ENCODE measurements around the gene TFPI. TPM values are rescaled to one million over a fixed set of nuclear protein-coding genes. Genes with fewer than 3 reads are reported as not detected.
A peak's percentile ranks its signal among the peaks of the same experiment; 100 is the strongest.

TFPI gene
- total RNA-seq, 4 donors from 2014 or later = 75.1 to 110 (median 92.2) TPM

DNA sequence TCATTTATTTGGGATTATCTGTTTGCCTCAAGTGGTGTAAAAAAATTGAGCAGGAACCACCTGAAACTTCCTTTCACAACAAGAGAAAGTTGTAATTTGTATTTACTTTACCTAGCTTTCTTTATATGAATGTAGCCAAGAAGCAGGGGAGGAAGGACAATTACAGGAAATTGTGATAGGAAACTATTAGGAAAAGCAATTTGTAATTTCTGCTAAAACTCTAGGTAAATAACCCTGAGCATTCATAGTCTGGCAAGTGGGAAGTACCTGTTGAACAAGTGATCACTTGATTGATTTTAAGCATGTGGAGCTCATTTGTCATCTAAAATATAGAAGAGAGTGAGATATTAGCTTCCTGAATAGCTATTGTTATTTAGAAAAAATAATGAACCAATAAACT is 5.0 kb downstream of the TFPI start:
- Histone ChIP-seq H3K4me1 (peaks cover 0 to 59% (median 13%) of the 10 kb centered on the region in 4 donors), H3K9me3 (no peaks in the 10 kb centered on the region), H3K36me3 (no peaks in the 10 kb centered on the region), H3K27ac (peak overlapping the region in 2 of 4 donors; percentile 78 to 83), H3K4me3 (no peak overlapping the region), H3K27me3 (no peaks in the 10 kb centered on the region)
- DNase-seq (ENCODE audit: low spot score in 2 of 2) = no peak
- TF ChIP-seq POLR2A (IDR thresholded peaks at IDR 0.05) (no peak), EP300 (IDR thresholded peaks at IDR 0.05) (no peak)
- TF ChIP-seq, protein P1, sequence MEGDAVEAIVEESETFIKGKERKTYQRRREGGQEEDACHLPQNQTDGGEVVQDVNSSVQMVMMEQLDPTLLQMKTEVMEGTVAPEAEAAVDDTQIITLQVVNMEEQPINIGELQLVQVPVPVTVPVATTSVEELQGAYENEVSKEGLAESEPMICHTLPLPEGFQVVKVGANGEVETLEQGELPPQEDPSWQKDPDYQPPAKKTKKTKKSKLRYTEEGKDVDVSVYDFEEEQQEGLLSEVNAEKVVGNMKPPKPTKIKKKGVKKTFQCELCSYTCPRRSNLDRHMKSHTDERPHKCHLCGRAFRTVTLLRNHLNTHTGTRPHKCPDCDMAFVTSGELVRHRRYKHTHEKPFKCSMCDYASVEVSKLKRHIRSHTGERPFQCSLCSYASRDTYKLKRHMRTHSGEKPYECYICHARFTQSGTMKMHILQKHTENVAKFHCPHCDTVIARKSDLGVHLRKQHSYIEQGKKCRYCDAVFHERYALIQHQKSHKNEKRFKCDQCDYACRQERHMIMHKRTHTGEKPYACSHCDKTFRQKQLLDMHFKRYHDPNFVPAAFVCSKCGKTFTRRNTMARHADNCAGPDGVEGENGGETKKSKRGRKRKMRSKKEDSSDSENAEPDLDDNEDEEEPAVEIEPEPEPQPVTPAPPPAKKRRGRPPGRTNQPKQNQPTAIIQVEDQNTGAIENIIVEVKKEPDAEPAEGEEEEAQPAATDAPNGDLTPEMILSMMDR (IDR thresholded peaks at IDR 0.05) = no peak

DNA sequence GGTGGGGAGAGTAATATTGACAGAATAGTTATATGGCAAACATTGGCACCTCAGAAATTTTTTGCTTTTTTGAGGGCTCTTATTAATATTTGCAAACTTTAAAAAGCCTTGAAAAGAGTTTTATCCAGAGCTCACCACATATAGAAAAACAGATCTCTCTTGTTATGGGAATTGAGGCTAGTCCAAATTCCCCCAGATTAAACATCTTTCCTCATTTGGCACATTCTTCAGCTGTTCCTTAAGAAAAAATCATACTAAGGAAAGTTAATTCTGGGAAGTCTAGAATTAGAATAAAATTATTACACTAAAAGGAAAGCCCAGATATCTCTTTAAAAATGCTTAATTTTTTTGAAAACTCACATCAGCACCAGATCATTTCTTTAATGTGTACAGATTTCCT is 5.6 kb downstream of the TFPI start:
- no peaks in the 10 kb centered on the region for H3K36me3 ChIP-seq
- H3K27ac ChIP-seq = peak overlapping the region in 2 of 4 donors; percentile 78 to 83
- no peak for DNase-seq (ENCODE audit: low spot score in 2 of 2)
- H3K4me3 ChIP-seq = no peak overlapping the region
- H3K4me1 ChIP-seq = peaks cover 0 to 64% (median 13%) of the 10 kb centered on the region in 4 donors
- H3K9me3 ChIP-seq = no peaks in the 10 kb centered on the region
- H3K27me3 ChIP-seq = no peaks in the 10 kb centered on the region
- no peak for TF ChIP-seq POLR2A (IDR thresholded peaks at IDR 0.05)
- TF ChIP-seq, protein P1 (IDR thresholded peaks at IDR 0.05) = no peak
- TF ChIP-seq EP300 (IDR thresholded peaks at IDR 0.05) = no peak

- Histone ChIP-seq H3K9me3 (no peaks in the 10 kb centered on the region), H3K27me3 (no peaks in the 10 kb centered on the region), H3K27ac (peak overlapping the region; percentile 31 to 83 (median 65)), H3K4me1 (peaks cover 0 to 73% (median 13%) of the 10 kb centered on the region in 4 donors), H3K4me3 (no peak overlapping the region), H3K36me3 (no peaks in the 10 kb centered on the region)
- 17 to 34% methylated on average over 2 of the region's 2 CpGs for WGBS, 2 donors
- peak in 1 of 2 donors; percentile 86 for TF ChIP-seq EP300 (IDR thresholded peaks at IDR 0.05)
- TF ChIP-seq POLR2A (IDR thresholded peaks at IDR 0.05) = peak in 1 of 2 donors; percentile 21
- TF ChIP-seq, protein P1 (IDR thresholded peaks at IDR 0.05) = no peak
- DNase-seq (ENCODE audit: low spot score in 2 of 2) = peak; percentile 52 to 82
Measured at GRCh38 chr2:187547353-187547979, 6.8 kb downstream of the TFPI start.

- no peak for DNase-seq (ENCODE audit: low spot score in 2 of 2)
- TF ChIP-seq POLR2A (IDR thresholded peaks at IDR 0.05) (no peak), EP300 (IDR thresholded peaks at IDR 0.05) (no peak)
- TF ChIP-seq, protein P1 (IDR thresholded peaks at IDR 0.05) = no peak
- WGBS, 2 donors = 91 to 100% methylated on average over 1 of the region's 1 CpG
- Histone ChIP-seq H3K27me3 (no peaks in the 10 kb centered on the region), H3K4me3 (no peak overlapping the region), H3K4me1 (peaks cover 0 to 79% (median 14%) of the 10 kb centered on the region in 4 donors), H3K27ac (peak overlapping the region in 3 of 4 donors; percentile 52 to 83 (median 78)), H3K36me3 (no peaks in the 10 kb centered on the region), H3K9me3 (no peaks in the 10 kb centered on the region)
Measured at GRCh38 chr2:187546762-187547333, 7.4 kb downstream of the TFPI start.

DNA sequence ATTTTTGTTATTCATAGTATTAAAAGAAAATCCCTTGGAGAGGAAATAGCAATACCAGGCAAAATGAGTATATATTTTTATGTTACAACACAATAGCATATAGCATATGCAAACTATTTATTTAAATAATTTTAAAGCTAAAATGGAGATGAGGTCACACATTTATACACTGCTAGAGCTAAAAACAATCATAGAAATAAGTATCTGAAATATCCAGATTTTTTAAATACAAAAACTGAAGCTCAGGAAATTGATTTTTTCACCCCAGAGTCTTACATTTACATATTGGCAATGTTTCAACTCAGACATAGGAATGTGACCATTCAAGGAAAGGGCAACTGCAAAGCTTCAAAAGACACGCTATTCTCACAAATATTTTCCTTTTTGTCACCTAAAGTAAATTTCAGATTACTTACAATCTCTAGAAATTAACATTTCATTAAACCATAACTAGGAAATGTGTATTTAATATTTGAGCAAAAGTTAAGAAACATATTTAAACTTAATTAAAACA is 8.9 kb downstream of the TFPI start:
- Histone ChIP-seq H3K27me3 (no peaks in the 10 kb centered on the region), H3K4me3 (no peak overlapping the region), H3K9me3 (no peaks in the 10 kb centered on the region), H3K4me1 (peaks cover 0 to 80% (median 18%) of the 10 kb centered on the region in 4 donors), H3K27ac (peak overlapping the region in 2 of 4 donors; percentile 53 to 86), H3K36me3 (no peaks in the 10 kb centered on the region)
- no peak for DNase-seq (ENCODE audit: low spot score in 2 of 2)
- TF ChIP-seq, protein P1 (IDR thresholded peaks at IDR 0.05) = no peak
- TF ChIP-seq POLR2A (IDR thresholded peaks at IDR 0.05) (no peak), EP300 (IDR thresholded peaks at IDR 0.05) (no peak)
- WGBS, 2 donors = 49 to 58% methylated on average over 1 of the region's 1 CpG

Measured in tibial nerve (tissue), 4 donors.